HAP-1 (cell line): Measurements from ENCODE around the gene AUTS2.

Source experiments
- DNase-seq, 2 experiments: peaks; one replicate each; pipeline ENCODE4 v3.0.0-alpha.2; 2016 to 2020; ENCODE audit warnings: low spot score in 2 of 2
- H3K27me3 ChIP-seq: fragments of 250-450 bp; sonication (Bioruptor Pico); 2 replicates; pipeline ENCODE4 v1.5.1; 2020; ENCODE audit warnings: low read depth, mild to moderate bottlenecking, moderate library complexity
- H3K36me3 ChIP-seq: fragments of 250-450 bp; sonication (Bioruptor Pico); replicated peaks from 2 replicates; pipeline ENCODE4 v1.5.1; 2020; ENCODE audit warnings: mild to moderate bottlenecking
- H3K4me1 ChIP-seq: fragments of 250-450 bp; sonication (Bioruptor Pico); 2 replicates; pipeline ENCODE4 v1.5.1; 2020; ENCODE audit warnings: mild to moderate bottlenecking
- H3K4me3 ChIP-seq: fragments of 250-450 bp; sonication (Bioruptor Pico); 2 replicates; pipeline ENCODE4 v1.5.1; 2020; ENCODE audit warnings: mild to moderate bottlenecking, moderate library complexity
- H3K9me3 ChIP-seq: fragments of 250-450 bp; sonication (Bioruptor Pico); 2 replicates; pipeline ENCODE4 v1.5.1; 2020; ENCODE audit warnings: mild to moderate bottlenecking, moderate library complexity
- in situ Hi-C: fragments of 300-500 bp; cut with MboI; formaldehyde crosslinking; loops from 3 replicates; pipeline ENCODE4 v1.14.3; 2020; ENCODE audit warnings: low sequenced_read_pairs, inconsistent platforms, mixed read lengths

Gene AUTS2

DNA sequence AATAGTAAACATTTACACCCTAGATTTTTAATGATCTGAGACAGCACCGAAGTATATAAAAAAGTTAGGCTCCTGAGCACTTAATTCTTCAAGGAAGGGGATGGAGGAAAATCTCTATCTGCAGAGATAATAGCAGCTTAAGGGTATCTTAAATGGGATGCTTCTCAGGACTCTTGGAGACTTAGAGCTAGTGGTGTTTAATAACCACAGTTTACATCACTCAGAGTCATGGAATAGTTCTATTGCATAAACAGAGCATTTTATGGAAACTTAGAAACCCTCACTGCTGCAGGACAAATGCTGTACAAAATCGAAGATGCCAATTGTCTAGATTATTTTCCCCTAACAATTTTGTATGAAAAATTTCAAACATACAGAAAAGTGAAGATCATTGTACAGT is 1134.8 kb downstream of the AUTS2 start:
- in situ Hi-C loops: no loop called here
- Histone ChIP-seq H3K4me3 (no peak overlapping the region), H3K4me1 (peaks cover 14% of the 10 kb centered on the region), H3K36me3 (no peaks in the 10 kb centered on the region), H3K9me3 (no peaks in the 10 kb centered on the region), H3K27me3 (no peaks in the 10 kb centered on the region)
- DNase-seq: no peak

DNA sequence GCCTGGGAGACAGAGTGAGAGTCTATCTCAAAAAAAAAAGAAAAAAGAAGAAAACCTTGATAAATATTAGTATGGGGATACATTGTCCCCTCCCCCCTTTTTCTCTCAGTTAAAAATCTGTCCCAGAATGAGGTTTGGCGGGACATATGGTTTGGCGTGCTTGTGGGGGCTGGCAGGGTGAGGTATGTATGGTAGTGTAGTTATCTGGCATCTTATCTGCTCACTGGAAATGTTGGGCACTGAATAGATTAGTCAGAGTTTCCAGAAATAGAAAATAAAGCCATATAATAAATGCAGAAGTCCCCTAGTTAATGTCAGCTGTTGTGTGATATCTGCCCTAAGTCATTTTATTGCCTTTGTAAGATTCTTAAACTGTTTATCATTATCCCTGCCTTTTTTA is 1136.1 kb downstream of the AUTS2 start:
- no peaks in the 10 kb centered on the region for H3K9me3 ChIP-seq
- in situ Hi-C loops: no loop called here
- H3K4me1 ChIP-seq: peaks cover 5% of the 10 kb centered on the region
- no peaks in the 10 kb centered on the region for H3K36me3 ChIP-seq
- H3K27me3 ChIP-seq: no peaks in the 10 kb centered on the region
- H3K4me3 ChIP-seq: no peak overlapping the region
- DNase-seq: no peak

- H3K9me3 ChIP-seq: no peaks in the 10 kb centered on the region
- H3K27me3 ChIP-seq: no peaks in the 10 kb centered on the region
- H3K4me3 ChIP-seq: no peak overlapping the region
- H3K4me1 ChIP-seq: peaks cover 5% of the 10 kb centered on the region
- no peaks in the 10 kb centered on the region for H3K36me3 ChIP-seq
- in situ Hi-C loops: no loop called here
- no peak for DNase-seq
Measured at GRCh38 chr7:70735313-70735712, 1137.0 kb downstream of the AUTS2 start.

DNA sequence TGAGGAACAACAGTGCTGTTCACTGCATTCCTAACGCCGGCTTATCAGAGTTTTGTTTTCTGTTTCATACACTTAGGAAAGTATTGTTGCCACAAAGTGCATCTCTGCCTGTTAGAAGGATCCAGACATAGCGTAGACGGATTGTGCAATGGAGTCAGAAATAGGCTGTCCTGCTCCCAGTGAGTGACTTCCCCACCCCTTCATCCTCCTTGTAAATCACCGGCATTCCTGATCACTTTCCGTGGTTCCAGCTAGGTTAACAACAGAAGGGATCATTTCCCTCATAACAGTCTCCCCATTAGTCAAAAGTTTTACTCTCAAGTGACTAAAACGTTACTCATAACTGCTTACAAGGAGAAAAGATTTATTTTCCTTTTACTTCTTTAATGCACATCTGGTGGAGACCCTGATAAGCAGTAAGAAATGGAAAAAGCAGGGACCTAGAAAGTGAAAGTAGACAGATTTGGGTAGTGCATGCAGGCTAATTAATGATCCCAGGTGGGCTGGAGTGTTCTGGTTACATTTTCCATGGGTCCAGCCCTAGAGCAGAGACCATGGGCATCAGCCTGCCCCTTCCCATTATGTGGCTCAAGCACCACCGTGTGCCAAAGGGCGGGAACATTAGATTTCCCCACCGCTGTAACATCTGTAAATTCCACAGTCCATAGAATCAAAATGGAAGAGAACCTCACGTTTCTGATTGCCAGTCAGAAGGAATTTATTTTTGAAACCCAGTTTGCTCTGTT is 1138.6 kb downstream of the AUTS2 start:
- Histone ChIP-seq H3K4me3 (no peak overlapping the region), H3K4me1 (peaks cover 5% of the 10 kb centered on the region), H3K27me3 (no peaks in the 10 kb centered on the region), H3K9me3 (no peaks in the 10 kb centered on the region), H3K36me3 (no peaks in the 10 kb centered on the region)
- in situ Hi-C loops: no loop called here
- DNase-seq: no peak

- in situ Hi-C loops: no loop called here
- peak; percentile 32 to 53 for DNase-seq
- Histone ChIP-seq H3K9me3 (no peaks in the 10 kb centered on the region), H3K27me3 (no peaks in the 10 kb centered on the region), H3K36me3 (no peaks in the 10 kb centered on the region), H3K4me1 (peaks cover 5% of the 10 kb centered on the region), H3K4me3 (no peak overlapping the region)
Measured at GRCh38 chr7:70738151-70738885, 1140.0 kb downstream of the AUTS2 start.

GRCh38 chr7:70739646-70740210 is 1141.5 kb downstream of the AUTS2 start:
- Histone ChIP-seq H3K4me3 (no peak overlapping the region), H3K4me1 (peaks cover 5% of the 10 kb centered on the region), H3K27me3 (no peaks in the 10 kb centered on the region), H3K36me3 (no peaks in the 10 kb centered on the region), H3K9me3 (no peaks in the 10 kb centered on the region)
- no peak for DNase-seq
- in situ Hi-C loops: no loop called here

DNA sequence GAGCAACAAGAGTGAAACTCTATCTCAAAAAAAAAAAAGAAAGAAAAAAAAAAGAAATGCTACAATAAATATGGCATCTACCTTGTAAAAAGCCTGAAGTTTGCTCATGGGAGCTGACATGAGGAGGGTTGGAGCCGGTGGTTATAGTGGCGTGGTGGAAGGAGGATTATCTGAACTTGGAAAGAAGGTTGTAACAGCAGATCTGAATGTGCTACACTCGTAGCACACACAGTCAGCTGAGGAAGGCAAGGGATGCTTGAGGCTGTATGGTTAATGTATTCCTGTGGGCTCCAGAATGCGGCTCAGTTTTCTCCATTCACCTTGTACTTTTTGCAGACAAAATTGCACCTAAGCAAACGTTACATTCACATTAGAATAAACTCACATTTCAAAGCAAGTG is 1143.4 kb downstream of the AUTS2 start:
- no peaks in the 10 kb centered on the region for H3K27me3 ChIP-seq
- no peaks in the 10 kb centered on the region for H3K36me3 ChIP-seq
- in situ Hi-C loops: no loop called here
- no peak overlapping the region for H3K4me3 ChIP-seq
- H3K4me1 ChIP-seq: peaks cover 5% of the 10 kb centered on the region
- DNase-seq: no peak
- no peaks in the 10 kb centered on the region for H3K9me3 ChIP-seq

- Histone ChIP-seq H3K27me3 (no peaks in the 10 kb centered on the region), H3K36me3 (no peaks in the 10 kb centered on the region), H3K4me1 (no peaks in the 10 kb centered on the region), H3K9me3 (no peaks in the 10 kb centered on the region), H3K4me3 (no peak overlapping the region)
- DNase-seq: no peak
- in situ Hi-C loops: no loop called here
Measured at GRCh38 chr7:70743531-70744325, 1145.5 kb downstream of the AUTS2 start.

GRCh38 chr7:70744492-70744891 is 1146.2 kb downstream of the AUTS2 start:
- in situ Hi-C loops: no loop called here
- Histone ChIP-seq H3K9me3 (no peaks in the 10 kb centered on the region), H3K4me1 (no peaks in the 10 kb centered on the region), H3K4me3 (no peak overlapping the region), H3K27me3 (no peaks in the 10 kb centered on the region), H3K36me3 (no peaks in the 10 kb centered on the region)
- DNase-seq: no peak

DNA sequence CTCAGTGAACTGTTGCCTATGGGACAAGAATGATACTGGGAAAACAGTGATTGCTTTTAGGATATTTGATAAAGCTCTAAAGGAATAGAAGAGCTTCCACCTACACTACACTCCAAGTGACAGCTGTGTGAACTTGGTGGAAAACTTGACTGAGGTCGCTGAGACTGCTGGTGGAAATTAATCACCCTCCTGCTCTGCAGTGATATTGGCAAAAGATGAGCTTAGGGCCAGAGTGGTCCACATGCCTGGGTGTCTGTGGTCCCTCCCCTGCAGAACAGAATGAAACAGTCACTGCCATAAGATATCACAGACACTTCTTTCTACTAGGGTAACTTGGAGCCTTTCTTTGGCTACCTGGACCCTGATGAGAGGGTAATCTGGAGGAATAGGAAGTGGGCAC is 1151.6 kb downstream of the AUTS2 start:
- no peaks in the 10 kb centered on the region for H3K36me3 ChIP-seq
- no peak for DNase-seq
- H3K4me1 ChIP-seq: no peaks in the 10 kb centered on the region
- no peaks in the 10 kb centered on the region for H3K27me3 ChIP-seq
- in situ Hi-C loops: no loop called here
- no peak overlapping the region for H3K4me3 ChIP-seq
- H3K9me3 ChIP-seq: no peaks in the 10 kb centered on the region

DNA sequence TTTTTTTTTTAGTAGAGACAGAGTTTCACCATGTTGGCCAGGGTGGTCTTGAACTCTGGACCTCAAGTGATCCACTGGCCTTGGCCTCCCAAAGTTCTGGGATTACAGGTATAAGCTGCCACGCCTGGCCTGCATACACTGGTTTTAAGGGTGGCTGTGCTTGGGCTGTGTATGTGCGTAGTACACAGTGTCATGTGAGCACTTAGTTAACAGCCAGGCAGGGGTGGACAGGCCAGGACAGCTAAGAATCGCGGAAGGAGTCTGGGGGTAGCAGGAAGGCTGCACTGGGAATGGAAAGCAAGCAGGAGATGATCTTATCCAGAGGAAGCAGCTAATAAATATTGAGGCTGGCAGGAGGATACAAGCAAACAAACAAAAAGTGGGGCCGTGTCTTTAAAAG is 1153.6 kb downstream of the AUTS2 start:
- no peaks in the 10 kb centered on the region for H3K36me3 ChIP-seq
- in situ Hi-C loops: no loop called here

DNA sequence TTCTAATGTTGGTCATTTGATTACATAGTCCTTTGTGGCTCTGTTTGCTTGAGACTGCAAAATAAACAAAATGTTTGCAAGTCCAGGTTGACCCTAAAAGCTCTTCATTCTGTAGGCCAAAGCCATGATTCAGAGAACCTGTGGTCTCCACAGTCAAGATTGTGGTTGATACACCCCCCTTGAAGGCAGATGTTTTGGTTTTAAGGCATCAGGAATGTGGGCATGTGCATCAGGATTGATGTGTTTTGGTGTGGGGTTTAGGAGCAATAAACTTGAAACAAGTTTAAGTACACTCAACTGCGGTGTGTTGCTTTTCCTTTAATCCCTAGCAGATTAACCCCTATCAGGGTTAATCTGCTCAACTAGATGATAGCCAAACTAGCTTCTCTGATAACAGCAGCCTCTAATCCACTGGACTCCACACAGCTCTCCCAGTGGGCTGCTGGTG is 1154.5 kb downstream of the AUTS2 start:
- DNase-seq: no peak
- in situ Hi-C loops: no loop called here
- Histone ChIP-seq H3K4me3 (no peak overlapping the region), H3K27me3 (no peaks in the 10 kb centered on the region), H3K4me1 (no peaks in the 10 kb centered on the region), H3K36me3 (no peaks in the 10 kb centered on the region), H3K9me3 (no peaks in the 10 kb centered on the region)

More for the DNA sequence above, 1153.6 kb downstream of the AUTS2 start:
- DNase-seq: no peak
- H3K9me3 ChIP-seq: no peaks in the 10 kb centered on the region
- no peaks in the 10 kb centered on the region for H3K27me3 ChIP-seq
- H3K4me3 ChIP-seq: no peak overlapping the region
- H3K4me1 ChIP-seq: no peaks in the 10 kb centered on the region

- Histone ChIP-seq H3K9me3 (no peaks in the 10 kb centered on the region), H3K36me3 (no peaks in the 10 kb centered on the region), H3K27me3 (no peaks in the 10 kb centered on the region), H3K4me3 (no peak overlapping the region), H3K4me1 (peaks cover 10% of the 10 kb centered on the region)
- DNase-seq: no peak
- in situ Hi-C loops: no loop called here
Measured at GRCh38 chr7:70756789-70757188, 1158.5 kb downstream of the AUTS2 start.
